OCI-LY7 (cell line): ENCODE measurements around the gene ADAM12. TPM values are rescaled to one million over a fixed set of nuclear protein-coding genes. Genes with fewer than 3 reads are reported as not detected.

Experiments used
- BruUV-seq: library from RNA; stranded (reverse); fragments of 400-500 nt; replicated peaks from 2 replicates; lab custom pipeline; 2021; lab: Mats Ljungman, UMichigan
- CTCF ChIA-PET: fragments of 300-600 bp; sonication (Branson Sonifier 250); formaldehyde crosslinking; loops from one replicate; lab custom pipeline; 2022; ENCODE audit warnings: antibody characterized with exemption; ENCODE audit not compliant: unreplicated experiment; lab: Charles Lee
- POLR2A ChIA-PET: fragments of 300-600 bp; sonication (Branson Sonifier 250); formaldehyde crosslinking; loops from one replicate; lab custom pipeline; 2022; ENCODE audit warnings: antibody characterized with exemption; lab: Charles Lee
- DNase-seq: peaks from one replicate; pipeline ENCODE4 v3.0.0-alpha.2; 2015; ENCODE audit warnings: low spot score
- H2AFZ ChIP-seq: fragments of 200-600 bp; sonication (generic), shearing (Covaris generic); 2 replicates; pipeline ENCODE4 v1.6.1; 2014; ENCODE audit warnings: mild to moderate bottlenecking, antibody characterized with exemption, low read length, moderate library complexity
- H3K27ac ChIP-seq: fragments of 200-600 bp; sonication (generic); 2 replicates; pipeline ENCODE4 v1.5.1; 2014; ENCODE audit warnings: mixed run types, low read depth, mild to moderate bottlenecking, moderate library complexity, low read length, inconsistent platforms; ENCODE audit not compliant: poor library complexity, severe bottlenecking
- H3K36me3 ChIP-seq: fragments of 200-600 bp; sonication (generic); 2 replicates; pipeline ENCODE4 v1.6.1; 2014; ENCODE audit warnings: mild to moderate bottlenecking, antibody characterized with exemption, low read length, moderate library complexity, mixed read lengths; ENCODE audit not compliant: insufficient read depth
- H3K4me1 ChIP-seq: fragments of 200-600 bp; sonication (generic); 2 replicates; pipeline ENCODE4 v1.5.1; 2014; ENCODE audit warnings: mild to moderate bottlenecking, low read length; ENCODE audit not compliant: insufficient read depth, poor library complexity, severe bottlenecking
- H3K4me2 ChIP-seq: fragments of 200-600 bp; sonication (generic); 2 replicates; pipeline ENCODE4 v1.6.1; 2014; ENCODE audit warnings: mild to moderate bottlenecking, low read length
- H3K4me3 ChIP-seq: fragments of 200-600 bp; sonication (generic); 2 replicates; pipeline ENCODE4 v1.5.1; 2014; ENCODE audit warnings: mild to moderate bottlenecking, low read depth, low read length; ENCODE audit not compliant: poor library complexity, severe bottlenecking
- H3K79me2 ChIP-seq: fragments of 200-600 bp; sonication (generic); 2 replicates; pipeline ENCODE4 v1.6.1; 2016; ENCODE audit warnings: low read depth, mild to moderate bottlenecking, low read length, moderate library complexity, mixed read lengths; ENCODE audit not compliant: insufficient read depth
- H3K9me2 ChIP-seq: fragments of 200-600 bp; sonication (generic); 2 replicates; pipeline ENCODE4 v1.6.1; 2016; ENCODE audit warnings: mild to moderate bottlenecking, low read length, mixed read lengths; ENCODE audit not compliant: insufficient read depth
- H3K9me3 ChIP-seq: fragments of 200-600 bp; sonication (generic); 2 replicates; pipeline ENCODE4 v1.6.1; 2014; ENCODE audit warnings: mild to moderate bottlenecking, mixed run types, low read length, mixed read lengths
- H4K20me1 ChIP-seq: fragments of 200-600 bp; sonication (generic); 2 replicates; pipeline ENCODE4 v1.6.1; 2014; ENCODE audit warnings: mild to moderate bottlenecking, antibody characterized with exemption, low read length, moderate library complexity, mixed read lengths; ENCODE audit not compliant: insufficient read depth
- EZH2phosphoT487 ChIP-seq: fragments of 200-600 bp; sonication (generic); IDR thresholded peaks from 2 replicates; pipeline ENCODE4 v1.6.1; 2018; ENCODE audit warnings: low read depth, borderline replicate concordance, mild to moderate bottlenecking, mixed run types, antibody characterized with exemption, low read length, moderate library complexity, mixed read lengths
- intact Hi-C: fragments of 100-400 bp; cut with micrococcal nuclease; formaldehyde crosslinking; loops from one replicate; pipeline ENCODE4 v1.10.0; 2022; ENCODE audit not compliant: unreplicated experiment
- total RNA-seq, 2 experiments: library from RNA; depleted of rRNA in 1 of 2; stranded (reverse); fragments of >200 nt in 1 of 2; shearing (Covaris generic) in 1 of 2; gene quantifications; 2 replicates each; pipeline ENCODE4 v1.2.3, GENCODE V29; 2014 to 2022
- TF ChIP-seq, protein P1 (sequence below): fragments of 200-600 bp; sonication (generic); conservative IDR thresholded peaks from 2 replicates; pipeline ENCODE4 v1.5.1; 2014; ENCODE audit warnings: mild to moderate bottlenecking, antibody characterized with exemption, low read length, moderate library complexity, mixed read lengths

Gene ADAM12
- total RNA-seq, 2 experiments from 2014 or later: 0.06 TPM; not detected in 1

DNA sequence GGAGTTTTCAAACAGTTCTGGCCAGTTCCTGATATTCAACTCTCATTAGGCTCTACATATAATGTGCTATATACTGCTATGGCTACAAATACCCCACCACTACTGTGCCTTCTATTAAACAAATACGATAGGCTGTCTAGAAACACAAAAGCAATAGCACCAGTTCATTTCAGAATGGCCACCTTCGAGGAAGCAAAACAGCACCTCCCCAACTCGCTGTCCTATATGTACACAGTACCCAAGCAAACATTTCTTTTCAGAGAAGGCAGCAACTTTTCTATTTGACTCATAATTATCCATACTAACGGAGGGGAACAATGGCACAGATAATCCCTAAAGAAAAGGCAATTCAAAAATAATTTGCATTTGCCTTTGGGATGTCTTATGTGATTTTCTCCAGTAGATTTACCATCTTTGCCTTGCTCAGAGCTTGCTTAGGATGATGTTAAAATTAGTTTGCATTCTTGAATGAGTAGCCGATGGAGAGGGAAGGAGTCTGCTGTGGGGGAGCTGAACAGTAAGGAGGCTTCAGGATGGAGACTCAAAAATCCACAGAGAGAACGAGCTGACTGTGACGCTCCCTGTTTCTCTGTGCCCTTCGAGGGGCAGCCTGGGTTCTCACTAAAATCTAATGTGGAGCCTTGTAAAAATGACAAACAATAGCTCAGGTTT, 273.3 kb downstream of the ADAM12 start:
- H3K79me2 ChIP-seq: no peaks in the 10 kb centered on the region
- H4K20me1 ChIP-seq: no peaks in the 10 kb centered on the region
- no peak for DNase-seq
- H3K36me3 ChIP-seq: no peaks in the 10 kb centered on the region
- ChIA-PET POLR2A (no interaction called here), CTCF (no interaction called here)
- H3K4me3 ChIP-seq: no peak overlapping the region
- H3K4me1 ChIP-seq: no peaks in the 10 kb centered on the region
- H3K9me2 ChIP-seq: no peaks in the 10 kb centered on the region
- TF ChIP-seq, protein P1, sequence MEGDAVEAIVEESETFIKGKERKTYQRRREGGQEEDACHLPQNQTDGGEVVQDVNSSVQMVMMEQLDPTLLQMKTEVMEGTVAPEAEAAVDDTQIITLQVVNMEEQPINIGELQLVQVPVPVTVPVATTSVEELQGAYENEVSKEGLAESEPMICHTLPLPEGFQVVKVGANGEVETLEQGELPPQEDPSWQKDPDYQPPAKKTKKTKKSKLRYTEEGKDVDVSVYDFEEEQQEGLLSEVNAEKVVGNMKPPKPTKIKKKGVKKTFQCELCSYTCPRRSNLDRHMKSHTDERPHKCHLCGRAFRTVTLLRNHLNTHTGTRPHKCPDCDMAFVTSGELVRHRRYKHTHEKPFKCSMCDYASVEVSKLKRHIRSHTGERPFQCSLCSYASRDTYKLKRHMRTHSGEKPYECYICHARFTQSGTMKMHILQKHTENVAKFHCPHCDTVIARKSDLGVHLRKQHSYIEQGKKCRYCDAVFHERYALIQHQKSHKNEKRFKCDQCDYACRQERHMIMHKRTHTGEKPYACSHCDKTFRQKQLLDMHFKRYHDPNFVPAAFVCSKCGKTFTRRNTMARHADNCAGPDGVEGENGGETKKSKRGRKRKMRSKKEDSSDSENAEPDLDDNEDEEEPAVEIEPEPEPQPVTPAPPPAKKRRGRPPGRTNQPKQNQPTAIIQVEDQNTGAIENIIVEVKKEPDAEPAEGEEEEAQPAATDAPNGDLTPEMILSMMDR: no peak
- TF ChIP-seq EZH2phosphoT487: no peak
- H3K4me2 ChIP-seq: no peak overlapping the region
- intact Hi-C loops: no loop called here
- no TSS peak for BruUV-seq
- H2AFZ ChIP-seq: no peak overlapping the region
- no peak overlapping the region for H3K27ac ChIP-seq
- H3K9me3 ChIP-seq: no peaks in the 10 kb centered on the region

DNA sequence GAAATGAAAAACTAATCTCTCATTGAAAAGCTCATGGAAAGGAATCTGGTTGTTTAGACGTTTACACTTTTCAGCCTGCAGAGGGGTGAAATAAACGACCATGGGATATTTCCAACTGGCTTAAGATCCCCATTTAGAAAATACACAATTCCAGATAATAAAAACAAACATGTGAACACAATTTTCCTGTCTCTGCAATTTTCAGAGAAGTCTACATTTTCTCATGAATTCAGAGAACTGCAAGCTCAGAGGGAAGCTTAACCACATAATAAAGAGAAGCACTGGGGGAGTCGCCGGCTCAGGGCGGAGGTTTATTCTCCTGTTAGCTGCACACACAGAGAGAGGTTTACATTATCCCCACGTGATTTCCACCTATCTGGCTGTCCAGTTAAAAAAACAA, 276.8 kb downstream of the ADAM12 start:
- intact Hi-C loops: no loop called here
- H3K4me2 ChIP-seq: no peak overlapping the region
- no peaks in the 10 kb centered on the region for H3K9me2 ChIP-seq
- H3K4me1 ChIP-seq: no peaks in the 10 kb centered on the region
- ChIA-PET POLR2A (no interaction called here), CTCF (interaction anchor here (0.6 kb wide), 1 partner anchor 236 kb away, joined by 4 read pairs; no protein-coding TSS in a partner anchor)
- no peak overlapping the region for H3K4me3 ChIP-seq
- TF ChIP-seq, protein P1: no peak
- no peak for TF ChIP-seq EZH2phosphoT487
- no peaks in the 10 kb centered on the region for H3K79me2 ChIP-seq
- H3K9me3 ChIP-seq: no peaks in the 10 kb centered on the region
- no peaks in the 10 kb centered on the region for H3K36me3 ChIP-seq
- no TSS peak for BruUV-seq
- H2AFZ ChIP-seq: no peak overlapping the region
- no peak for DNase-seq
- H4K20me1 ChIP-seq: no peaks in the 10 kb centered on the region
- no peak overlapping the region for H3K27ac ChIP-seq

DNA sequence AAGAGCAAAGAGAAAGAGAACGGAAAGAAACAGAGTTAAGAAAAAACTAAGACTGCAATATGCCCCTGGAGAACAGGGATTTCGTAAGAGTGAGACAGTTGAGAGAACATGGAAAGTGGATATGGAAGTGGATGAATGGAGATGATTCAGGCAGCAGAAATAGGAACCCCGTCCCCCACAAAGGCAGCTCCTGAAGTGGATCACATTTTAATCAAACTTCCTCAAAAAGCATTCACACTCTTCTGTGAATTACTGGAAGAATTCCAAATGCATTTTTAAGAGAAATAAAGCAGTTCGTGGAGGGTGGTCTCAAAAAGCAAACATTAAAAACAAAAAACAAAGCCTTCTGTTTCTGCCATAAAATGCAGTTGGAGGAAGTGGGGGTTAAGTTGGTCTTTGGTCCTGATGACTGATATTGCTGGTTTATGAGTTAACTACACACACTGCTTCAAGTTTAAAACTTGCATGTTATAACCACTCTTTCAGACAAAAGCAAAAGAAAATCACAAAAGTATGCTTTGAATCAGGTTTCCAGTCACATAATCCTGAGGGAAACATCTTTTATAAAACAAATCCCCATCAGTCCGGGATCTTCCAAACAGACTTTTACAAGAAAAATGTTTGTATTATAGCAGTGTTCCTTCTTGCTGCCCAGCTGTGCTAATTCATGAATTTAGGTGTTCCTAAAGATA, 277.6 kb downstream of the ADAM12 start:
- H4K20me1 ChIP-seq: no peaks in the 10 kb centered on the region

More for the DNA sequence above, 277.6 kb downstream of the ADAM12 start:
- Histone ChIP-seq H3K27ac (no peak overlapping the region), H3K4me2 (no peak overlapping the region), H2AFZ (no peak overlapping the region), H3K4me3 (no peak overlapping the region), H3K4me1 (no peaks in the 10 kb centered on the region), H3K9me3 (no peaks in the 10 kb centered on the region), H3K36me3 (no peaks in the 10 kb centered on the region), H3K79me2 (no peaks in the 10 kb centered on the region), H3K9me2 (no peaks in the 10 kb centered on the region)
- intact Hi-C loops: no loop called here
- ChIA-PET POLR2A (no interaction called here), CTCF (interaction anchor here (0.6 to 0.7 kb wide), 2 partner anchors 128 to 237 kb away, joined by 4 read pairs; no protein-coding TSS in a partner anchor)
- DNase-seq: no peak
- BruUV-seq: no TSS peak
- TF ChIP-seq EZH2phosphoT487: no peak
- TF ChIP-seq, protein P1: no peak
